HepG2 (cell line): ENCODE measurements around the gene RHO. TPM values are rescaled to one million over a fixed set of nuclear protein-coding genes. Genes with fewer than 3 reads are reported as not detected.

ENCODE experiments used
- ATAC-seq: fragments of 200-7000 bp; cut with Tn5 transposase; 3 replicates; pipeline ENCODE4 v1.9.1; 2020; ENCODE audit warnings: mild to moderate bottlenecking, moderate library complexity
- BruUV-seq: library from RNA; stranded (reverse); fragments of 400-500 nt; replicated peaks from 2 replicates; lab custom pipeline; 2021; lab: Mats Ljungman, UMichigan
- CTCF ChIA-PET: fragments of 300-600 bp; formaldehyde crosslinking; extraction: SDS; loops from one replicate; lab custom pipeline; 2021; ENCODE audit warnings: low total read pairs, inconsistent platforms, low intra/inter-chr PET ratio; lab: Yijun Ruan, JAX
- POLR2A ChIA-PET: fragments of 350-600 bp; sonication (Branson Sonifier 250); formaldehyde crosslinking; loops from one replicate; lab custom pipeline; 2020; ENCODE audit warnings: antibody characterized with exemption, inconsistent platforms; lab: Yijun Ruan, JAX
- DNase-seq: peaks from one replicate; pipeline ENCODE4 v3.0.0-alpha.2; 2015; ENCODE audit warnings: low spot score
- FAIRE-seq: peaks from 3 replicates; lab custom pipeline; 2011; peaks lifted over from hg19 to GRCh38; lab: Jason Lieb, UNC
- H2AFZ ChIP-seq: one replicate; pipeline ENCODE4 v1.6.1; 2011; ENCODE audit warnings: low read length, inconsistent platforms
- H3K27ac ChIP-seq: fragments of 300-600 bp; 3 replicates; pipeline ENCODE4 v1.8.0; 2011; ENCODE audit warnings: mixed run types, mild to moderate bottlenecking, mixed read lengths, low read length, inconsistent platforms; ENCODE audit not compliant: insufficient read depth; ENCODE audit errors: extremely low read length
- H3K27me3 ChIP-seq, 2 experiments: fragments of 200-600 bp in 1 of 2; 2 replicates in 1 of 2; 3 replicates in 1 of 2; pipeline versions ENCODE4 v1.6.0 to v1.8.0; 2011; ENCODE audit warnings: low read length in 2 of 2, mild to moderate bottlenecking in 2 of 2, moderate library complexity in 2 of 2, inconsistent platforms in 1 of 2; ENCODE audit not compliant: insufficient read depth in 2 of 2, control insufficient read depth in 1 of 2
- H3K36me3 ChIP-seq, 2 experiments: fragments of 200-600 bp in 1 of 2; replicated peaks in 1 of 2; 2 replicates in 1 of 2; 3 replicates in 1 of 2; pipeline versions ENCODE4 v1.5.1 to v1.8.0; 2011; ENCODE audit warnings: low read length in 2 of 2, inconsistent platforms in 1 of 2; ENCODE audit not compliant: insufficient read depth in 2 of 2, control insufficient read depth in 1 of 2
- H3K4me1 ChIP-seq: 2 replicates; pipeline ENCODE4 v1.5.1; 2012; ENCODE audit warnings: low read length, inconsistent platforms; ENCODE audit not compliant: insufficient read depth
- H3K4me2 ChIP-seq: 2 replicates; pipeline ENCODE4 v1.6.0; 2011; ENCODE audit warnings: low read depth, low read length, inconsistent platforms
- H3K4me3 ChIP-seq, 3 experiments: fragments of 200-600 bp in 1 of 3; sonication (generic), shearing (Covaris generic) in 1 of 3; replicated peaks in 1 of 3; 2 replicates each; pipeline ENCODE4 v1.5.1; 2011 to 2016; ENCODE audit warnings: low read length in 3 of 3, inconsistent platforms in 2 of 3, low read depth in 2 of 3, mild to moderate bottlenecking in 2 of 3, control low read depth in 1 of 3, mixed read lengths in 1 of 3; ENCODE audit not compliant: insufficient read depth in 1 of 3
- H3K79me2 ChIP-seq: one replicate; pipeline ENCODE4 v1.6.1; 2011; ENCODE audit warnings: low read length, inconsistent platforms; ENCODE audit not compliant: insufficient read depth
- H3K9ac ChIP-seq: 2 replicates; pipeline ENCODE4 v1.6.0; 2011; ENCODE audit warnings: mild to moderate bottlenecking, low read depth, low read length, inconsistent platforms; ENCODE audit not compliant: insufficient read depth
- H3K9me3 ChIP-seq: 2 replicates; pipeline ENCODE4 v1.5.1; 2012; ENCODE audit warnings: mild to moderate bottlenecking, low read length
- H4K20me1 ChIP-seq: 2 replicates; pipeline ENCODE4 v1.6.0; 2011; ENCODE audit warnings: inconsistent platforms, mild to moderate bottlenecking, low read length, moderate library complexity; ENCODE audit not compliant: insufficient read depth
- BRD4 ChIP-seq: sonication (generic); formaldehyde crosslinking; IDR thresholded peaks from 2 replicates; pipeline ENCODE4 v1.4.0; 2020; ENCODE audit warnings: missing genetic modification reagents
- EZH2 ChIP-seq: conservative IDR thresholded peaks from 2 replicates; pipeline ENCODE4 v1.6.1; 2012; ENCODE audit warnings: mild to moderate bottlenecking, low read depth, low read length, moderate library complexity
- GZF1 ChIP-seq: sonication (generic); formaldehyde crosslinking; IDR thresholded peaks from 2 replicates; pipeline ENCODE4 v1.5.1; 2020; ENCODE audit warnings: mild to moderate bottlenecking, missing genetic modification reagents
- KMT2B ChIP-seq: IDR thresholded peaks from 2 replicates; pipeline ENCODE4 v1.6.1; 2016; ENCODE audit warnings: missing genetic modification reagents, missing compliant biosample characterization
- LBX2 ChIP-seq: sonication (generic); formaldehyde crosslinking; IDR thresholded peaks from 2 replicates; pipeline ENCODE4 v1.5.0; 2020; ENCODE audit warnings: missing genetic modification reagents, mild to moderate bottlenecking, borderline replicate concordance
- MED8 ChIP-seq: sonication (generic); formaldehyde crosslinking; IDR thresholded peaks from 2 replicates; pipeline ENCODE4 v1.8.1; 2023; ENCODE audit warnings: mild to moderate bottlenecking, missing genetic modification reagents; ENCODE audit not compliant: insufficient replicate concordance
- NFIB ChIP-seq: sonication (generic); formaldehyde crosslinking; IDR thresholded peaks from 2 replicates; pipeline ENCODE4 v1.9.0; 2021; ENCODE audit warnings: missing genetic modification reagents, mild to moderate bottlenecking, borderline replicate concordance
- NFIC ChIP-seq: IDR thresholded peaks from 2 replicates; pipeline ENCODE4 v1.6.1; 2012; ENCODE audit warnings: mild to moderate bottlenecking, low read length, inconsistent platforms
- REL ChIP-seq: sonication (generic); formaldehyde crosslinking; conservative IDR thresholded peaks from 2 replicates; pipeline ENCODE4 v1.8.0; 2022; ENCODE audit warnings: mild to moderate bottlenecking, missing genetic modification reagents, moderate library complexity
- SETDB1 ChIP-seq: sonication (generic); formaldehyde crosslinking; IDR thresholded peaks from 2 replicates; pipeline ENCODE4 v1.5.1; 2020; ENCODE audit warnings: missing genetic modification reagents, mild to moderate bottlenecking, borderline replicate concordance
- ZBTB7A ChIP-seq: sonication (generic); formaldehyde crosslinking; IDR thresholded peaks from 2 replicates; pipeline ENCODE4 v1.8.0; 2022; ENCODE audit warnings: mild to moderate bottlenecking, missing genetic modification reagents
- ZFP36L1 ChIP-seq: sonication (generic); formaldehyde crosslinking; IDR thresholded peaks from 2 replicates; pipeline ENCODE4 v1.8.0; 2022; ENCODE audit warnings: mild to moderate bottlenecking, missing genetic modification reagents, moderate library complexity
- ZNF205 ChIP-seq: IDR thresholded peaks from 2 replicates; pipeline ENCODE4 v1.6.1; 2018; ENCODE audit warnings: missing biosample characterization, missing genetic modification reagents
- ZNF737 ChIP-seq: sonication (generic); formaldehyde crosslinking; IDR thresholded peaks from 2 replicates; pipeline ENCODE4 v1.5.0; 2020; ENCODE audit warnings: missing genetic modification reagents, mild to moderate bottlenecking, borderline replicate concordance
- WGBS: methylation state at CpG from one replicate; pipeline ENCODE4 v1.1.6; 2017; ENCODE audit warnings: low lambda C conversion rate; 5-methylcytosine and 5-hydroxymethylcytosine counted together
- in situ Hi-C: cut with HindIII; loops from 2 replicates; pipeline ENCODE4 v1.10.0; 2017; ENCODE audit warnings: low pct_unique_long_range_greater_than_20kb; ENCODE audit not compliant: extremely low pct_ligation_motif_present
- intact Hi-C: fragments of 100-400 bp; cut with micrococcal nuclease; formaldehyde crosslinking; loops from one replicate; pipeline ENCODE4 v1.10.0; 2022; ENCODE audit not compliant: unreplicated experiment
- polyA plus RNA-seq, 8 experiments: library from polyadenylated mRNA; depleted of rRNA in 3 of 8; stranded (reverse) in 7 of 8; unstranded in 1 of 8; fragments of >200 nt; fragmentation: Illumina TruSeq in 4 of 8; extraction: Trizol in 4 of 8; gene quantifications; 2 replicates each; pipeline versions ENCODE4 v1.2.1 to v1.2.3, GENCODE V29; 2011 to 2016; ENCODE audit warnings: low read depth in 4 of 8, missing spikeins in 1 of 8, mixed read lengths in 1 of 8; ENCODE audit not compliant: insufficient read depth in 1 of 8
- total RNA-seq, 5 experiments: library from RNA; depleted of rRNA; stranded (reverse); fragments of >200 nt; fragmentation: Illumina TruSeq; extraction: Trizol; gene quantifications; 2 replicates each; pipeline ENCODE4 v1.2.3, GENCODE V29; 2016; ENCODE audit warnings: low read depth in 1 of 5
- TF ChIP-seq, protein P1 (sequence below): sonication (generic); formaldehyde crosslinking; IDR thresholded peaks from 2 replicates; pipeline ENCODE4 v1.5.1; 2020; ENCODE audit warnings: mild to moderate bottlenecking, missing genetic modification reagents, moderate library complexity

The RHO gene
- total and polyA plus RNA-seq, 2 of the 13 experiments (the other 11 are each of a cell fraction or from before 2014, with no cell fraction given), result not detected

- TF ChIP-seq GZF1 (CRISPR knock-in tag), result no peak
Observed at GRCh38 chr3:129491794-129492193, 36.6 kb upstream of the RHO start (continued).

DNA sequence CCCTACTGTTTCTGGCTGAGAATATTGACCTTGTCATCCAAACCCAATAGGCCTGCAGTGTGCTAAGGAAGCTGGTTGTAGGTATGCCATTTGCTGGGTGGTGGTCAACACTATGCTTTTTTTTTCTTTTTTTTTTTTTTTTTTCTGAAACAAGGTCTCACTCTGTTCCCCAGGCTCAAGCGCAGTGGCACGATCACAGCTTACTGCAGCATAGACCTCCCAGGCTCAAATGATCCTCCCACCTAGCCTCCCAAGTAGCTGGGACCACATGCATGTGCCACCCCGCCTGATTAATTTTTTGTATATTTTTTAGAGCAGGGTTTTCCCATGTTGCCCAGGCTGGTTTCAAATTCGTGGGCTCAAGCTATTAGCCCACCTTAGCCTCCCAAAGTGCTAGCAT lies 35.7 kb upstream of the RHO start:
- DNase-seq, result no peak
- intact Hi-C loops, result loop anchor here (10.0 kb wide), 1 partner anchor 62 kb away; no protein-coding TSS in a partner anchor
- FAIRE-seq, result no peak
- no peak overlapping the region for H3K4me2 ChIP-seq
- no peak for ATAC-seq
- TF ChIP-seq ZNF737 (CRISPR knock-in tag), result no peak
- no peak for TF ChIP-seq REL
- TF ChIP-seq, protein P1, sequence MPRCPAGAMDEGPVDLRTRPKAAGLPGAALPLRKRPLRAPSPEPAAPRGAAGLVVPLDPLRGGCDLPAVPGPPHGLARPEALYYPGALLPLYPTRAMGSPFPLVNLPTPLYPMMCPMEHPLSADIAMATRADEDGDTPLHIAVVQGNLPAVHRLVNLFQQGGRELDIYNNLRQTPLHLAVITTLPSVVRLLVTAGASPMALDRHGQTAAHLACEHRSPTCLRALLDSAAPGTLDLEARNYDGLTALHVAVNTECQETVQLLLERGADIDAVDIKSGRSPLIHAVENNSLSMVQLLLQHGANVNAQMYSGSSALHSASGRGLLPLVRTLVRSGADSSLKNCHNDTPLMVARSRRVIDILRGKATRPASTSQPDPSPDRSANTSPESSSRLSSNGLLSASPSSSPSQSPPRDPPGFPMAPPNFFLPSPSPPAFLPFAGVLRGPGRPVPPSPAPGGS (CRISPR knock-in tag), result no peak
- TF ChIP-seq ZBTB7A (CRISPR knock-in tag), result no peak
- no peak for TF ChIP-seq BRD4 (CRISPR knock-in tag)
- no peak for TF ChIP-seq SETDB1 (CRISPR knock-in tag)
- TF ChIP-seq EZH2, result no peak
- TF ChIP-seq ZNF205, result no peak
- TF ChIP-seq NFIC, result no peak
- no peak for TF ChIP-seq LBX2 (CRISPR knock-in tag)
- no peak for TF ChIP-seq MED8 (CRISPR knock-in tag)
- no peak for TF ChIP-seq KMT2B
- no peak for TF ChIP-seq ZFP36L1 (CRISPR knock-in tag)
- no peak for TF ChIP-seq NFIB (CRISPR knock-in tag)
- TF ChIP-seq, all 625 proteins: peak for 0
- Histone ChIP-seq H3K36me3 (no peaks in the 10 kb centered on the region; a peak in 2 of 5 replicates), H3K9me3 (no peaks in the 10 kb centered on the region), H3K9ac (no peak overlapping the region), H2AFZ (no peak overlapping the region), H3K4me3 (no peak overlapping the region), H3K27me3 (no peaks in the 10 kb centered on the region), H4K20me1 (no peaks in the 10 kb centered on the region), H3K27ac (no peak overlapping the region), H3K79me2 (no peaks in the 10 kb centered on the region), H3K4me1 (peaks cover 53% of the 10 kb centered on the region)
- ChIA-PET POLR2A (interaction anchor here (0.5 to 4.5 kb wide), 4 partner anchors 104 to 195 kb away, joined by 3 to 18 read pairs (median 4); no protein-coding TSS in a partner anchor), CTCF (no interaction called here)
- no TSS peak for BruUV-seq
- in situ Hi-C loops, result loop anchor here (5.0 kb wide), 2 partner anchors 60 to 345 kb away; no protein-coding TSS in a partner anchor
- WGBS, result 79% methylated on average over 4 of the region's 4 CpGs
